Spleen (tissue), 7 donors: ENCODE data around the gene YKT6.

Experiments
- CTCF ChIP-seq, 11 experiments: fragments of 200-600 bp in 7 of 11; fragments of 450-650 bp in 4 of 11; sonication (generic) in 4 of 11; IDR thresholded peaks in 8 of 11; conservative IDR thresholded peaks in 3 of 11; 1 replicate in 7 of 11; 2 replicates in 4 of 11; pipeline versions ENCODE4 v1.4.0 to v1.8.0; 2016 to 2021; ENCODE audit warnings: antibody characterized with exemption in 11 of 11, inconsistent platforms in 4 of 11, mild to moderate bottlenecking in 1 of 11
- POLR2AphosphoS5 ChIP-seq, 3 donors: sonication (generic); formaldehyde crosslinking; IDR thresholded peaks; one replicate each; pipeline ENCODE4 v1.5.1; 2017; ENCODE audit warnings: antibody characterized with exemption in 3 of 3
- donor health status: DM: no; HTN: no; CAD: no; lungs with moderate emphysema.
- donor health status: DM: no; HTN: no; CAD: no.
- donor health status: DM: no; HTN: no; CAD: no.

- no peak for TF ChIP-seq CTCF (IDR thresholded peaks at IDR 0.05 in 8 of 11, conservative IDR thresholded peaks at IDR 0.05 in 3 of 11)
- TF ChIP-seq POLR2AphosphoS5 (IDR thresholded peaks at IDR 0.05) = no peak
Measured at GRCh38 chr7:44201813-44202212, 1.0 kb downstream of the YKT6 start.
